A673 (cell line): ENCODE measurements around the gene SND1.

ENCODE experiments used
- EZH2 ChIP-seq: fragments of 200-600 bp; sonication (generic); IDR thresholded peaks from 2 replicates; pipeline ENCODE4 v1.6.1; 2017; ENCODE audit warnings: borderline replicate concordance, low read depth, mild to moderate bottlenecking, mixed read lengths, antibody characterized with exemption, low read length; ENCODE audit not compliant: poor library complexity, severe bottlenecking
- TF ChIP-seq, protein P1 (sequence below): fragments of 300-800, 200-600 bp; sonication (generic); conservative IDR thresholded peaks from 2 replicates; pipeline ENCODE4 v1.5.1; 2017; ENCODE audit warnings: low read depth, mild to moderate bottlenecking, antibody characterized with exemption, low read length, moderate library complexity, mixed read lengths

DNA sequence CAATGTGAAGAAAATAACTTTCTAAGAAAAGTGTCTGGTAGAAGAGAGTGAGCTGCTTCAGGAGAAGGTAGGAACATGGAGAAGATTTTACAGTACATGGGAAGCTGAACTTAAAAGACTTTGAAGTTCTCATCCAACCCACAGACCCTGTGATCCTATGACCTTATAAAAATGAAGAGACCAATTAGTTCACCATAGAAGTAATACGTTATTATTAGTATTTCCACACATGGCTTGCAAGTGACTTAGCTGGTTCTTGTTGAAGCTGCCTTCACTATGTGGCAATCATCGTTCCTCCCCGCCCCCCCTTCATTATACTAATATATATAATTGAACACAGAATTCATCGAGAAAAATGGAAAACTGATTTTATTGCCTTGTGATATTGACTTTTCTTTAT is 129.1 kb downstream of the SND1 start:
- TF ChIP-seq, protein P1, sequence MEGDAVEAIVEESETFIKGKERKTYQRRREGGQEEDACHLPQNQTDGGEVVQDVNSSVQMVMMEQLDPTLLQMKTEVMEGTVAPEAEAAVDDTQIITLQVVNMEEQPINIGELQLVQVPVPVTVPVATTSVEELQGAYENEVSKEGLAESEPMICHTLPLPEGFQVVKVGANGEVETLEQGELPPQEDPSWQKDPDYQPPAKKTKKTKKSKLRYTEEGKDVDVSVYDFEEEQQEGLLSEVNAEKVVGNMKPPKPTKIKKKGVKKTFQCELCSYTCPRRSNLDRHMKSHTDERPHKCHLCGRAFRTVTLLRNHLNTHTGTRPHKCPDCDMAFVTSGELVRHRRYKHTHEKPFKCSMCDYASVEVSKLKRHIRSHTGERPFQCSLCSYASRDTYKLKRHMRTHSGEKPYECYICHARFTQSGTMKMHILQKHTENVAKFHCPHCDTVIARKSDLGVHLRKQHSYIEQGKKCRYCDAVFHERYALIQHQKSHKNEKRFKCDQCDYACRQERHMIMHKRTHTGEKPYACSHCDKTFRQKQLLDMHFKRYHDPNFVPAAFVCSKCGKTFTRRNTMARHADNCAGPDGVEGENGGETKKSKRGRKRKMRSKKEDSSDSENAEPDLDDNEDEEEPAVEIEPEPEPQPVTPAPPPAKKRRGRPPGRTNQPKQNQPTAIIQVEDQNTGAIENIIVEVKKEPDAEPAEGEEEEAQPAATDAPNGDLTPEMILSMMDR: no peak
- TF ChIP-seq EZH2: no peak
